ENCODE results near the gene VSTM2L. TPM values are rescaled to one million over a fixed set of nuclear protein-coding genes. Genes with fewer than 3 reads are reported as not detected.

VSTM2L gene
- total and polyA plus RNA-seq, 2 of the 13 experiments (the other 11 are each of a cell fraction or from before 2014, with no cell fraction given), result not detected

- H3K4me3 ChIP-seq (replicated peaks in 1 of 3; ENCODE audit: insufficient read depth in 1 of 3, low read depth in 2 of 3, low read length in 3 of 3), result no peak overlapping the region
- ChIA-PET POLR2A (no interaction called here), CTCF (ENCODE audit: low intra/inter-chr PET ratio, low total read pairs) (no interaction called here)
- H3K36me3 ChIP-seq (replicated peaks in 1 of 2; ENCODE audit: control insufficient read depth in 1 of 2, insufficient read depth in 2 of 2, low read length in 2 of 2), result no peaks in the 10 kb centered on the region
- H3K79me2 ChIP-seq (ENCODE audit: insufficient read depth, low read length), result no peaks in the 10 kb centered on the region
- TF ChIP-seq PITX1 (CRISPR knock-in tag; IDR thresholded peaks at IDR 0.05) (0 out of 2 replicates have a peak, but pooled peaks have one; percentile 30), MYNN (CRISPR knock-in tag; IDR thresholded peaks at IDR 0.05; ENCODE audit: low read depth) (no peak), ZFX (CRISPR knock-in tag; IDR thresholded peaks at IDR 0.05; ENCODE audit: low read depth) (no peak), E2F2 (CRISPR knock-in tag; IDR thresholded peaks at IDR 0.05; ENCODE audit: borderline replicate concordance) (no peak), CAMTA2 (CRISPR knock-in tag; IDR thresholded peaks at IDR 0.05; ENCODE audit: borderline replicate concordance) (no peak), PAX8 (CRISPR knock-in tag; IDR thresholded peaks at IDR 0.05; ENCODE audit: borderline replicate concordance) (no peak), ARHGAP35 (CRISPR knock-in tag; IDR thresholded peaks at IDR 0.05; ENCODE audit: borderline replicate concordance) (no peak), NFE2 (CRISPR knock-in tag; IDR thresholded peaks at IDR 0.05) (0 out of 2 replicates have a peak, but pooled peaks have one; percentile 19), KLF11 (CRISPR knock-in tag; IDR thresholded peaks at IDR 0.05) (no peak), FOXK2 (IDR thresholded peaks at IDR 0.05) (no peak), REST (IDR thresholded peaks at IDR 0.05; ENCODE audit: borderline replicate concordance in 1 of 2, low read depth in 1 of 2, low read length in 2 of 2) (no peak), ZNF580 (CRISPR knock-in tag; IDR thresholded peaks at IDR 0.05; ENCODE audit: borderline replicate concordance, low read depth) (no peak), MYPOP (CRISPR knock-in tag; IDR thresholded peaks at IDR 0.05) (no peak), ZNF512 (CRISPR knock-in tag; IDR thresholded peaks at IDR 0.05) (no peak)
- H4K20me1 ChIP-seq (ENCODE audit: insufficient read depth, low read length), result no peaks in the 10 kb centered on the region
- DNase-seq (ENCODE audit: low spot score) (no peak), FAIRE-seq (no peak), ATAC-seq (no peak; the same call in 2 of the 3 replicates)
- H2AFZ ChIP-seq (ENCODE audit: low read length), result no peak overlapping the region
- BruUV-seq (replicated peaks), result no TSS peak
- intact Hi-C loops (cut with micrococcal nuclease; ENCODE audit: unreplicated experiment) (no loop called here), in situ Hi-C loops (cut with HindIII; ENCODE audit: extremely low pct_ligation_motif_present, low pct_unique_long_range_greater_than_20kb) (no loop called here)
- H3K4me1 ChIP-seq (ENCODE audit: insufficient read depth, low read length), result no peaks in the 10 kb centered on the region
- H3K9ac ChIP-seq (ENCODE audit: insufficient read depth, low read depth, low read length), result no peak overlapping the region
- H3K4me2 ChIP-seq (ENCODE audit: low read depth, low read length), result no peak overlapping the region
- 76% methylated on average over 6 of the region's 6 CpGs for WGBS (ENCODE audit: low lambda C conversion rate)
- H3K27ac ChIP-seq (ENCODE audit: extremely low read length, insufficient read depth, low read length), result no peak overlapping the region
- H3K9me3 ChIP-seq (ENCODE audit: low read length), result no peaks in the 10 kb centered on the region
- no peaks in the 10 kb centered on the region for H3K27me3 ChIP-seq (ENCODE audit: control insufficient read depth in 1 of 2, insufficient read depth in 2 of 2, low read length in 2 of 2)
These were observed 66.0 kb downstream of the VSTM2L start for GRCh38 chr20:37968841-37969401.

Data from HepG2 (cell line).